Mucosa of rectum (tissue), 2 donors: ENCODE data around the gene SGCD.
"Not testable (repeated sequence)": the region's sequence is repeated elsewhere in the genome, so short reads cannot be mapped to it uniquely, and the experiment has no call there.

Source experiments
- H3K27ac ChIP-seq, 2 donors: one replicate each; pipeline ENCODE4 v1.7.0; 2013; ENCODE audit warnings: inconsistent platforms in 2 of 2, low read depth in 2 of 2, low read length in 2 of 2
- H3K27me3 ChIP-seq, 2 donors: one replicate each; pipeline ENCODE4 v1.7.0; 2013; ENCODE audit warnings: low read length in 2 of 2; ENCODE audit not compliant: control insufficient read depth in 2 of 2, insufficient read depth in 2 of 2
- H3K36me3 ChIP-seq, 2 donors: one replicate each; pipeline ENCODE4 v1.7.0; 2013; ENCODE audit warnings: low read length in 2 of 2; ENCODE audit not compliant: control insufficient read depth in 2 of 2, insufficient read depth in 2 of 2
- H3K4me1 ChIP-seq, 2 donors: one replicate each; pipeline ENCODE4 v1.7.0; 2013; ENCODE audit warnings: low read length in 2 of 2, mild to moderate bottlenecking in 1 of 2; ENCODE audit not compliant: control insufficient read depth in 2 of 2, insufficient read depth in 2 of 2
- H3K4me3 ChIP-seq, 2 donors: one replicate each; pipeline ENCODE4 v1.7.0; 2013; ENCODE audit warnings: low read length in 2 of 2
- H3K9ac ChIP-seq, 2 donors: one replicate each; pipeline ENCODE4 v1.7.0; 2013; ENCODE audit warnings: low read length in 2 of 2, low read depth in 1 of 2, mild to moderate bottlenecking in 1 of 2
- H3K9me3 ChIP-seq, 2 donors: one replicate each; pipeline ENCODE4 v1.7.0; 2013; ENCODE audit warnings: low read length in 2 of 2; ENCODE audit not compliant: control insufficient read depth in 2 of 2
- donor health status: healthy.
- donor health status: Normal muscosa, but diverticular disease.

SGCD gene

GRCh38 chr5:156597276-156597675 is 270.3 kb downstream of the SGCD start:
- Histone ChIP-seq H3K4me1 (no peaks in the 10 kb centered on the region), H3K27me3 (no peaks in the 10 kb centered on the region), H3K4me3 (no peak overlapping the region), H3K9me3 (peaks cover 0 to 6% of the 10 kb centered on the region in 2 donors), H3K9ac (no peak overlapping the region), H3K27ac (no peak overlapping the region), H3K36me3 (no peaks in the 10 kb centered on the region)

GRCh38 chr5:156598964-156599363 is 272.0 kb downstream of the SGCD start:
- H3K27ac ChIP-seq, result no peak overlapping the region

GRCh38 chr5:156610582-156610981 is 283.6 kb downstream of the SGCD start:
- not testable (repeated sequence) for H3K9ac ChIP-seq, H3K9me3 ChIP-seq, H3K4me1 ChIP-seq, H3K4me3 ChIP-seq, H3K27ac ChIP-seq, H3K27me3 ChIP-seq, H3K36me3 ChIP-seq

More at GRCh38 chr5:156598964-156599363, 272.0 kb downstream of the SGCD start:
- no peaks in the 10 kb centered on the region for H3K27me3 ChIP-seq
- no peak overlapping the region for H3K4me3 ChIP-seq
- no peak overlapping the region for H3K9ac ChIP-seq
- peaks cover 0 to 6% of the 10 kb centered on the region in 2 donors for H3K9me3 ChIP-seq
- H3K4me1 ChIP-seq, result no peaks in the 10 kb centered on the region
- H3K36me3 ChIP-seq, result no peaks in the 10 kb centered on the region

GRCh38 chr5:156615901-156616300 is 288.9 kb downstream of the SGCD start:
- H3K27ac ChIP-seq, result no peak overlapping the region
- H3K9me3 ChIP-seq, result peaks cover 0 to 3% of the 10 kb centered on the region in 2 donors
- no peaks in the 10 kb centered on the region for H3K27me3 ChIP-seq
- no peak overlapping the region for H3K4me3 ChIP-seq
- no peak overlapping the region for H3K9ac ChIP-seq
- H3K4me1 ChIP-seq, result no peaks in the 10 kb centered on the region
- no peaks in the 10 kb centered on the region for H3K36me3 ChIP-seq

- no peaks in the 10 kb centered on the region for H3K27me3 ChIP-seq
- no peak overlapping the region for H3K9ac ChIP-seq
- H3K27ac ChIP-seq, result no peak overlapping the region
- H3K36me3 ChIP-seq, result no peaks in the 10 kb centered on the region
- no peaks in the 10 kb centered on the region for H3K9me3 ChIP-seq
- no peaks in the 10 kb centered on the region for H3K4me1 ChIP-seq
- no peak overlapping the region for H3K4me3 ChIP-seq
Observed at GRCh38 chr5:156617426-156617825, 290.5 kb downstream of the SGCD start.

- no peak overlapping the region for H3K4me3 ChIP-seq
- H3K9me3 ChIP-seq, result no peaks in the 10 kb centered on the region
Observed at GRCh38 chr5:156618601-156619000, 291.6 kb downstream of the SGCD start.

GRCh38 chr5:156621719-156622118 is 294.8 kb downstream of the SGCD start:
- H3K36me3 ChIP-seq, result no peaks in the 10 kb centered on the region

More at GRCh38 chr5:156618601-156619000, 291.6 kb downstream of the SGCD start:
- Histone ChIP-seq H3K27me3 (no peaks in the 10 kb centered on the region), H3K4me1 (no peaks in the 10 kb centered on the region), H3K9ac (no peak overlapping the region), H3K27ac (no peak overlapping the region), H3K36me3 (no peaks in the 10 kb centered on the region)

GRCh38 chr5:156623381-156624040 is 296.5 kb downstream of the SGCD start:
- Histone ChIP-seq H3K9me3 (no peaks in the 10 kb centered on the region), H3K27ac (no peak overlapping the region), H3K27me3 (no peaks in the 10 kb centered on the region), H3K36me3 (no peaks in the 10 kb centered on the region), H3K9ac (no peak overlapping the region), H3K4me3 (no peak overlapping the region), H3K4me1 (no peaks in the 10 kb centered on the region)

More at GRCh38 chr5:156621719-156622118, 294.8 kb downstream of the SGCD start:
- Histone ChIP-seq H3K27me3 (no peaks in the 10 kb centered on the region), H3K9me3 (no peaks in the 10 kb centered on the region), H3K27ac (no peak overlapping the region), H3K9ac (no peak overlapping the region), H3K4me3 (no peak overlapping the region), H3K4me1 (no peaks in the 10 kb centered on the region)

- Histone ChIP-seq H3K27me3 (no peaks in the 10 kb centered on the region), H3K4me3 (no peak overlapping the region), H3K4me1 (no peaks in the 10 kb centered on the region), H3K36me3 (no peaks in the 10 kb centered on the region), H3K9ac (no peak overlapping the region), H3K9me3 (no peaks in the 10 kb centered on the region), H3K27ac (no peak overlapping the region)
Observed at GRCh38 chr5:156624686-156625085, 297.7 kb downstream of the SGCD start.

GRCh38 chr5:156628421-156628820 is 301.5 kb downstream of the SGCD start:
- Histone ChIP-seq H3K27me3 (no peaks in the 10 kb centered on the region), H3K27ac (no peak overlapping the region), H3K9me3 (no peaks in the 10 kb centered on the region), H3K9ac (no peak overlapping the region), H3K36me3 (no peaks in the 10 kb centered on the region), H3K4me1 (no peaks in the 10 kb centered on the region), H3K4me3 (no peak overlapping the region)
